ENCODE data around the gene ZNF536.

Gene ZNF536

GRCh38 chr19:30371960-30372824 lies at the start of gene ZNF536:
Gene ZNF536, plus strand, starts transcription at chr19:30372384. Its CDS starts 71,179 bp downstream, at chr19:30443563.
- DNase-seq = no peak

- DNase-seq = no peak
Observed at GRCh38 chr19:30322641-30323320, 49.4 kb upstream of the ZNF536 start.

GRCh38 chr19:30323904-30324303 lies 48.3 kb upstream of the ZNF536 start:
- DNase-seq = no peak

GRCh38 chr19:30324982-30325381 lies 47.2 kb upstream of the ZNF536 start:
- no peak for DNase-seq

GRCh38 chr19:30325676-30326392 lies 46.4 kb upstream of the ZNF536 start:
- DNase-seq = no peak

GRCh38 chr19:30326393-30326710 lies 45.8 kb upstream of the ZNF536 start:
- DNase-seq = no peak

GRCh38 chr19:30327331-30327730 lies 44.9 kb upstream of the ZNF536 start:
- no peak for DNase-seq

GRCh38 chr19:30328096-30328495 lies 44.1 kb upstream of the ZNF536 start:
- no peak for DNase-seq

GRCh38 chr19:30330266-30330665 lies 41.9 kb upstream of the ZNF536 start:
- DNase-seq = no peak

- no peak for DNase-seq
Observed at GRCh38 chr19:30332445-30333234, 39.5 kb upstream of the ZNF536 start.

- no peak for DNase-seq
Observed at GRCh38 chr19:30333291-30334065, 38.7 kb upstream of the ZNF536 start.

GRCh38 chr19:30334841-30335240 lies 37.3 kb upstream of the ZNF536 start:
- DNase-seq = no peak

GRCh38 chr19:30335306-30335886 lies 36.8 kb upstream of the ZNF536 start:
- DNase-seq = no peak

- no peak for DNase-seq
Observed at GRCh38 chr19:30336290-30336689, 35.9 kb upstream of the ZNF536 start.

- no peak for DNase-seq
Observed at GRCh38 chr19:30338041-30338456, 34.1 kb upstream of the ZNF536 start.

GRCh38 chr19:30338878-30339623 lies 33.1 kb upstream of the ZNF536 start:
- DNase-seq = no peak

GRCh38 chr19:30339624-30340525 lies 32.3 kb upstream of the ZNF536 start:
- DNase-seq = no peak

- no peak for DNase-seq
Observed at GRCh38 chr19:30340771-30341561, 31.2 kb upstream of the ZNF536 start.
